ENCODE data around the gene EP400.
"Not testable (repeated sequence)": the region's sequence is repeated elsewhere in the genome, so short reads cannot be mapped to it uniquely, and the experiment has no call there.

EP400 gene

GRCh38 chr12:131948166-131948712 lies 1.5 kb upstream of the EP400 start:
- no peak for DNase-seq (ENCODE audit: low read depth in 2 of 3, low spot score in 2 of 3)

- DNase-seq (ENCODE audit: low read depth in 2 of 3, low spot score in 2 of 3), result not testable (repeated sequence)
Measured at GRCh38 chr12:131948713-131949430, 870 bp upstream of the EP400 start.

GRCh38 chr12:131950182-131950913 lies 606 bp downstream of the EP400 start:
- DNase-seq (ENCODE audit: low read depth in 2 of 3, low spot score in 2 of 3), result no peak

- not testable (repeated sequence) for DNase-seq (ENCODE audit: low read depth in 2 of 3, low spot score in 2 of 3)
Measured at GRCh38 chr12:131953810-131954209, 4.1 kb downstream of the EP400 start.

- not testable (repeated sequence) for DNase-seq (ENCODE audit: low read depth in 2 of 3, low spot score in 2 of 3)
Measured at GRCh38 chr12:131954460-131954859, 4.7 kb downstream of the EP400 start.

GRCh38 chr12:131959116-131959515 lies 9.4 kb downstream of the EP400 start:
- no peak for DNase-seq (ENCODE audit: low read depth in 2 of 3, low spot score in 2 of 3)

- DNase-seq (ENCODE audit: low read depth in 2 of 3, low spot score in 2 of 3), result no peak
Measured at GRCh38 chr12:131959641-131960589, 10.2 kb downstream of the EP400 start.

GRCh38 chr12:131960590-131961325 lies 11.0 kb downstream of the EP400 start:
- not testable (repeated sequence) for DNase-seq (ENCODE audit: low read depth in 2 of 3, low spot score in 2 of 3)

GRCh38 chr12:131961328-131961727 lies 11.6 kb downstream of the EP400 start:
- not testable (repeated sequence) for DNase-seq (ENCODE audit: low read depth in 2 of 3, low spot score in 2 of 3)

GRCh38 chr12:131962069-131962468 lies 12.3 kb downstream of the EP400 start:
- no peak for DNase-seq (ENCODE audit: low read depth in 2 of 3, low spot score in 2 of 3)

GRCh38 chr12:131963381-131963780 lies 13.6 kb downstream of the EP400 start:
- DNase-seq (ENCODE audit: low read depth in 2 of 3, low spot score in 2 of 3), result no peak

GRCh38 chr12:131965073-131965472 lies 15.3 kb downstream of the EP400 start:
- no peak for DNase-seq (ENCODE audit: low read depth in 2 of 3, low spot score in 2 of 3)

- no peak for DNase-seq (ENCODE audit: low read depth in 2 of 3, low spot score in 2 of 3)
Measured at GRCh38 chr12:131971226-131971625, 21.5 kb downstream of the EP400 start.

- no peak for DNase-seq (ENCODE audit: low read depth in 2 of 3, low spot score in 2 of 3)
Measured at GRCh38 chr12:131975228-131975627, 25.5 kb downstream of the EP400 start.

GRCh38 chr12:131979606-131980005 lies 29.9 kb downstream of the EP400 start:
- no peak for DNase-seq (ENCODE audit: low read depth in 2 of 3, low spot score in 2 of 3)

GRCh38 chr12:131980263-131980662 lies 30.5 kb downstream of the EP400 start:
- DNase-seq (ENCODE audit: low read depth in 2 of 3, low spot score in 2 of 3), result no peak

- DNase-seq (ENCODE audit: low read depth in 2 of 3, low spot score in 2 of 3), result no peak
Measured at GRCh38 chr12:131981388-131981787, 31.6 kb downstream of the EP400 start.

GRCh38 chr12:131982041-131982440 lies 32.3 kb downstream of the EP400 start:
- no peak for DNase-seq (ENCODE audit: low read depth in 2 of 3, low spot score in 2 of 3)

GRCh38 chr12:131983026-131983425 lies 33.3 kb downstream of the EP400 start:
- DNase-seq (ENCODE audit: low read depth in 2 of 3, low spot score in 2 of 3), result no peak

GRCh38 chr12:131983554-131983953 lies 33.8 kb downstream of the EP400 start:
- DNase-seq (ENCODE audit: low read depth in 2 of 3, low spot score in 2 of 3), result no peak
